ENCODE data around the gene PIK3CG. TPM values are rescaled to one million over a fixed set of nuclear protein-coding genes. Genes with fewer than 3 reads are reported as not detected.
"Not testable (repeated sequence)": the region's sequence is repeated elsewhere in the genome, so short reads cannot be mapped to it uniquely, and the experiment has no call there.

Gene PIK3CG
- total RNA-seq, 3 donors from 2014 or later: 12.7 to 19.7 (median 18.4) TPM

DNA sequence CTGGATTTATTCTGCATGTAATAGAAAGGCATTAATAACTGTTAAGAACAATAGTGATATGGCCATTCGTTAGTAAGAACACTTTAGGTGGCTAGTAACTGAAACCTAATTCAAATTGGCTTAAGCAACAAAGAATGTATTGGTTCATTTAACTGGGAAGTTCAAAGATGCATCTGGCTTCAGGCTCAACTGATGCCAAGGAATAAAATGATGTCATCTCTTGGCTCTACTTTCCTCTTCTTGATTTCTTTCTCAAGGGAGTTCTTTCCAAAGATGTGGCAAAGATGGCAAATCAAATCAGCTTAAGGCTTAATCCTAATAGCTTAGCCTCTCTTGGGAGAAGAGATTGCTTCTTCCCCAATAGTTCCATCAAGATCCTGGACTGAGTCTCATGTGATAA, 51.6 kb downstream of the PIK3CG start:
- peaks cover 14% of the 10 kb centered on the region for H3K36me3 Mint-ChIP-seq (ENCODE audit: insufficient read depth)
- H3K4me1 Mint-ChIP-seq (ENCODE audit: low read depth): no peaks in the 10 kb centered on the region
- H3K4me3 Mint-ChIP-seq: no peak overlapping the region
- H3K9me3 Mint-ChIP-seq: peaks cover 25% of the 10 kb centered on the region
- H3K27me3 Mint-ChIP-seq (ENCODE audit: low read depth): no peaks in the 10 kb centered on the region
- DNase-seq (no peak), ATAC-seq (no peak)

DNA sequence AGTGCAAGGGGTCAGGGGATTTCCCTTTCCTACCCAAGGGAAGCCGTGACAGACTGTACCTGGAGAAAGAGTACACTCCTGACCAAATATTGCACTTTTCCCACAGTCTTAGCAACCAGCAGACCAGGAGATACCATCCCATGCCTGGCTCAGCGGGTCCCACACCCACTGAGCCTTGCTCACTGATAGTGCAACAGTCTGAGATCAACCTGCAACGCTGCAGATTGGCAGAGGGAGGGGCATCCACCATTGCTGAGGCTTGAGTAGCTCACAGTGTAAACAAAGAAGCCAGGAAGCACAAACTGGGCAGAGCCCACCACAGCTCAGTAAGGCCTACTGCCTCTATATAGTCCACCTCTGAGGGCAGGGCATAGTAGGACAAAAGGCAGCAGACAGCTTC, 53.9 kb downstream of the PIK3CG start:
- Mint-ChIP-seq H3K27me3 (ENCODE audit: low read depth) (no peaks in the 10 kb centered on the region), H3K4me3 (no peak overlapping the region), H3K9me3 (peaks cover 36% of the 10 kb centered on the region), H3K4me1 (ENCODE audit: low read depth) (no peaks in the 10 kb centered on the region), H3K36me3 (ENCODE audit: insufficient read depth) (peaks cover 14% of the 10 kb centered on the region)
- ATAC-seq: no peak
- DNase-seq: no peak

DNA sequence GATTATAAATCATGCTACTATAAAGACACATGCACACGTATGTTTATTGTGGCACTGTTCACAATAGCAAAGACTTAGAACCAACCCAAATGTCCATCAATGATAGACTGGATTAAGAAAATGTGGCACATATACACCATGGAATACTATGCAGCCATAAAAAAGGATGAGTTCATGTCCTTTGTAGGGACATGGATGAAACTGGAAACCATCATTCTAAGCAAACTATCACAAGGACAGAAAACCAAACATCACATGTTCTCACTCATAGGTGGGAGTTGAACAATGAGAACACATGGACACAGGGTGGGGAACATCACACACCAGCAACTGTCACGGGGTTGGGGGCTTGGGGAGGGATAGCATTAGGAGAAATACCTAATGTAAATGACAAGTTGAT, 59.4 kb downstream of the PIK3CG start:
- not testable (repeated sequence) for H3K4me1 Mint-ChIP-seq (ENCODE audit: low read depth); H3K36me3 Mint-ChIP-seq (ENCODE audit: insufficient read depth); H3K4me3 Mint-ChIP-seq; H3K27me3 Mint-ChIP-seq (ENCODE audit: low read depth); DNase-seq; ATAC-seq
- H3K9me3 Mint-ChIP-seq: peaks cover 35% of the 10 kb centered on the region

- no peak for DNase-seq
- no peaks in the 10 kb centered on the region for H3K4me1 Mint-ChIP-seq (ENCODE audit: low read depth)
- peaks cover 13% of the 10 kb centered on the region for H3K9me3 Mint-ChIP-seq
- H3K36me3 Mint-ChIP-seq (ENCODE audit: insufficient read depth): peaks cover 2% of the 10 kb centered on the region
- H3K27me3 Mint-ChIP-seq (ENCODE audit: low read depth): no peaks in the 10 kb centered on the region
- H3K4me3 Mint-ChIP-seq: no peak overlapping the region
- ATAC-seq: no peak
Observed at GRCh38 chr7:106926892-106927291, 61.8 kb downstream of the PIK3CG start.

- H3K4me3 Mint-ChIP-seq: no peak overlapping the region
- no peaks in the 10 kb centered on the region for H3K4me1 Mint-ChIP-seq (ENCODE audit: low read depth)
- peaks cover 2% of the 10 kb centered on the region for H3K36me3 Mint-ChIP-seq (ENCODE audit: insufficient read depth)
- ATAC-seq (no peak), DNase-seq (no peak)
- no peaks in the 10 kb centered on the region for H3K27me3 Mint-ChIP-seq (ENCODE audit: low read depth)
- H3K9me3 Mint-ChIP-seq: peaks cover 8% of the 10 kb centered on the region
Observed at GRCh38 chr7:106927536-106927935, 62.5 kb downstream of the PIK3CG start.

- not testable (repeated sequence) for H3K4me3 Mint-ChIP-seq; ATAC-seq; H3K27me3 Mint-ChIP-seq (ENCODE audit: low read depth); H3K4me1 Mint-ChIP-seq (ENCODE audit: low read depth); DNase-seq; H3K36me3 Mint-ChIP-seq (ENCODE audit: insufficient read depth); H3K9me3 Mint-ChIP-seq
Observed at GRCh38 chr7:106929616-106930015, 64.5 kb downstream of the PIK3CG start.

- no peak for DNase-seq
- H3K9me3 Mint-ChIP-seq: no peaks in the 10 kb centered on the region
- H3K4me3 Mint-ChIP-seq: no peak overlapping the region
- no peaks in the 10 kb centered on the region for H3K4me1 Mint-ChIP-seq (ENCODE audit: low read depth)
- no peak for ATAC-seq
- no peaks in the 10 kb centered on the region for H3K27me3 Mint-ChIP-seq (ENCODE audit: low read depth)
- H3K36me3 Mint-ChIP-seq (ENCODE audit: insufficient read depth): no peaks in the 10 kb centered on the region
Observed at GRCh38 chr7:106936236-106936635, 71.2 kb downstream of the PIK3CG start.

DNA sequence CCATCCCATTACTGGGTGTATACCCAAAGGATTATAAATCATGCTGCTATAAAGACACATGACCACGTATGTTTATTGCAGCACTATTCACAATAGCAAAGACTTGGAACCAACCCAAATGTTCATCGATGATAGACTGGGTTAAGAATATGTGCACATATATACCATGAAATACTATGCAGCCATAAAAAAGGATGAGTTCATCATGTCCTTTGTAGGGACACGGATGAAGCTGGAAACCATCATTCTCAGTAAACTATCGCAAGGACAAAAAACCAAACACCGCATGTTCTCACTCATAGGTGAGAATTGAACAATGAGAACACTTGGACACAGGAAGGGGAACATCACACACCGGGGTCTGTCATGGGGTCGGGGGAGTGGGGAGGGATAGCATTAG, 73.0 kb downstream of the PIK3CG start:
- not testable (repeated sequence) for DNase-seq; H3K9me3 Mint-ChIP-seq; H3K4me3 Mint-ChIP-seq; H3K36me3 Mint-ChIP-seq (ENCODE audit: insufficient read depth); H3K27me3 Mint-ChIP-seq (ENCODE audit: low read depth); H3K4me1 Mint-ChIP-seq (ENCODE audit: low read depth); ATAC-seq

DNA sequence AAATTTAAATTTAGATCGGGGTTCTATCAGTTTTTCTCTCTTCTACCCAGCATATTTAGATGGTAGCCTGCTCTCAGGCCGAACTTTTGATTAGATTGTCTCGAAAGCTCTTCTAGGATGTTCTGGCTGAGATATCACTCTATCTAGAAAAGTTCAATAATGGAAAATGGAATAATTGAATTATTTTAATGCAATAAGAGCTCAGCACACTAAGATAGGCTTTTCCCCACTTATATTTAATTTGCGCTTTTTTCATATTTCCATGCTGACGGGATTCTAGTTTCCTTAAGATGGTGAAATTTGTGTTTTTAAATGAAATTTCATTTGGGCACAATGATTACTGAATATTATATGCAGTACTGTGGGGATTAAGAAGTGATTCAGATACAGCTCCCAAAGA, 73.7 kb downstream of the PIK3CG start:
- ATAC-seq (no peak), DNase-seq (no peak)
- Mint-ChIP-seq H3K36me3 (ENCODE audit: insufficient read depth) (no peaks in the 10 kb centered on the region), H3K4me1 (ENCODE audit: low read depth) (no peaks in the 10 kb centered on the region), H3K27me3 (ENCODE audit: low read depth) (no peaks in the 10 kb centered on the region), H3K4me3 (no peak overlapping the region), H3K9me3 (no peaks in the 10 kb centered on the region)

DNA sequence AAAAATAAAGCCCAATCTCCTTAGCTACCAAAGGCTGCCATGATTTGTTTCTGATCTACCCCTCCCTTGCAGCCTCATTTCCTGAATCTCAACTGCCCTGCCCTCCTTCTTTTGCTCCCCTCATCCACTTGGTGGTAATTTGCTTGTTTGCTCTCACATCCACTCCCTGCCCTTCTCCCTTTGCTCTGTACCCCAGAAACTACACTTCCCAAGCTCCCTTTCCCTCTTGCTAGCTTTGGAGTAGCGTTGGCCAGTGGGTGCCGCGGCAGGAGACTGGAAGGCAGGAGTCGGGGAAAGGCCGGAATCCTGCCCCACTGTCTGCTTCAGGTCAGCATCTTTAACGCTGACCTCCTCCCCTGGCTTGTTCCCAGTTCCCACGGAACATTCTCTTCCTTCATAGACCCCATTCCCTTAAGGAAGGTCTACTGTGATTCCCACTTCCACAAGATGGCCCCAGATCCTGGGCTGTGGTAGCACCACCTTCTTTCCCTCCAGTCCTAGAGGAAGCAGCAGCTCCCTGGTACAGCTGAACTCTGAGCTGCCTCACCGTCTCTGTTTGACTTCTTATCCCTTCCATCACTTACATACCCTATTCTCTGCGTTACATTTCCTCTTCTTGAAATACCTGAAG, 79.1 kb downstream of the PIK3CG start:
- no peaks in the 10 kb centered on the region for H3K9me3 Mint-ChIP-seq
- H3K36me3 Mint-ChIP-seq (ENCODE audit: insufficient read depth): no peaks in the 10 kb centered on the region
- no peak for DNase-seq
- H3K27me3 Mint-ChIP-seq (ENCODE audit: low read depth): peaks cover 1% of the 10 kb centered on the region
- H3K4me3 Mint-ChIP-seq: no peak overlapping the region
- H3K4me1 Mint-ChIP-seq (ENCODE audit: low read depth): no peaks in the 10 kb centered on the region
- no peak for ATAC-seq

- H3K4me1 Mint-ChIP-seq (ENCODE audit: low read depth): no peaks in the 10 kb centered on the region
- H3K27me3 Mint-ChIP-seq (ENCODE audit: low read depth): peaks cover 3% of the 10 kb centered on the region
- H3K4me3 Mint-ChIP-seq: no peak overlapping the region
- no peaks in the 10 kb centered on the region for H3K36me3 Mint-ChIP-seq (ENCODE audit: insufficient read depth)
- ATAC-seq: peak in 1 of 2 donors; percentile 62
- no peak for DNase-seq
- H3K9me3 Mint-ChIP-seq: no peaks in the 10 kb centered on the region
Observed at GRCh38 chr7:106947244-106947728, 82.2 kb downstream of the PIK3CG start.

DNA sequence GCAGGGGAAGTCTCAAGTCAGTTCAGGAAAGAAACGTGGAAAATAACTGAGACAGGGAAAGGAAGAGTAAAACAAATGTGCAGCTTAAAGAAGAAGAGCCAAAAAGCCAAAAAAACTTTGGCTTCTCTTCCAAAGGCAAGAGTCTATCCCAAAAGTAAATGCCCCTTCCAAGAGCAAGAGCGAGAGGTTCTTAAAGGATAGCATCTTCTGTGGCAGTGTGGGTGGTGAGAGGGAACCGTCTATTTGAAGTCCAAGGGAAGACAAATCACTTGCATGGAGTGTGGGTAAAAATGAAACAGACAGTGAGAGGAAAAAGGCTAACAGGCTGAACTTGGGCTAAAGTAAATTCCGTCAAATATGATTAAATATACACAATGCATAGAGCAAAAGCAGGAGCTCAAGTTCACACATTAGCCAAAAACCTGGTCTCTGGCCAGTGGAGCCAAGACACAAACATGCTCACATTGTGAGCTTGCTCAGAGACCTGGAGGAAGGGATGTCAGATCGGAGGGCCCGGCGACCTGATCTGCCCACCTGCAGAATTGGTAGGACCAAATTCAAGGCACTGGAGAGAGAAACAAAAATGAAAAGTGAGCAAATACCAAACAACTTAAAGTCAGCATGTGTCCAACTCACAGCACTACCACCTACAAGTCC, 87.0 kb downstream of the PIK3CG start:
- no peak for ATAC-seq

GRCh38 chr7:106952658-106953231, 87.7 kb downstream of the PIK3CG start:
- no peak for ATAC-seq
- no peak for DNase-seq
- H3K27me3 Mint-ChIP-seq (ENCODE audit: low read depth): peaks cover 5% of the 10 kb centered on the region
- no peaks in the 10 kb centered on the region for H3K36me3 Mint-ChIP-seq (ENCODE audit: insufficient read depth)
- H3K4me3 Mint-ChIP-seq: no peak overlapping the region
- no peaks in the 10 kb centered on the region for H3K9me3 Mint-ChIP-seq
- no peaks in the 10 kb centered on the region for H3K4me1 Mint-ChIP-seq (ENCODE audit: low read depth)

More for the DNA sequence above, 87.0 kb downstream of the PIK3CG start:
- Mint-ChIP-seq H3K9me3 (no peaks in the 10 kb centered on the region), H3K27me3 (ENCODE audit: low read depth) (peaks cover 5% of the 10 kb centered on the region), H3K36me3 (ENCODE audit: insufficient read depth) (no peaks in the 10 kb centered on the region), H3K4me3 (no peak overlapping the region), H3K4me1 (ENCODE audit: low read depth) (no peaks in the 10 kb centered on the region)
- DNase-seq: no peak

DNA sequence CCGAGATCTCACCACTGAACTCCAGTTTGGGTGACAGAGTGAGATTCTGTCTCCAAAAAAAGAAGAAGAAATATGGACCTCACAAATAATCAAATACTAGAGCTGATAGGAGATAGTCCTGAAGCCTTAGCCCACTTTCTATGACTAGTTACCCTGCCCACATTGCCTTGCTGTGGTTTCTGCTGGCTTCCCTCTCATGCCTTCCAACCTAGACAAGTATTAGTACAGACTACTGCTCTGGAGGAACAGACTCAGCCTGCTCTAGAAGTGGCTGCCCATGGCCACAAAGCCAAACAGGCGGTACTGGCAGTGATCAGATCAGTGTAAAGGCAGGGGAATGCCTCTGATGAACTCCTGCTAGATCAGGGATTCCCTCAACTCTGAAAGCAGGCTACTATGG, 89.8 kb downstream of the PIK3CG start:
- Mint-ChIP-seq H3K4me3 (no peak overlapping the region), H3K27me3 (ENCODE audit: low read depth) (peaks cover 3% of the 10 kb centered on the region), H3K36me3 (ENCODE audit: insufficient read depth) (no peaks in the 10 kb centered on the region), H3K9me3 (no peaks in the 10 kb centered on the region), H3K4me1 (ENCODE audit: low read depth) (no peaks in the 10 kb centered on the region)
- DNase-seq (no peak), ATAC-seq (no peak)

- H3K4me1 Mint-ChIP-seq (ENCODE audit: low read depth); H3K27me3 Mint-ChIP-seq (ENCODE audit: low read depth); H3K4me3 Mint-ChIP-seq; ATAC-seq; DNase-seq; H3K36me3 Mint-ChIP-seq (ENCODE audit: insufficient read depth); H3K9me3 Mint-ChIP-seq: not testable (repeated sequence)
Observed at GRCh38 chr7:106955857-106956256, 90.8 kb downstream of the PIK3CG start.
